Trophoblast cell (in vitro differentiated cells and primary cell): Measurements from ENCODE around the gene MYO7B.
A peak's percentile ranks its signal among the peaks of the same experiment; 100 is the strongest.

Experiments
- DNase-seq, 2 donors: peaks; one replicate each; pipeline ENCODE4 v3.0.0-alpha.2; 2016
- H2AFZ ChIP-seq: 2 replicates; pipeline ENCODE4 v1.6.1; 2013; ENCODE audit warnings: low read length, moderate library complexity, mild to moderate bottlenecking; ENCODE audit not compliant: insufficient read depth, poor library complexity
- H2AK5ac ChIP-seq: 2 replicates; pipeline ENCODE4 v1.6.1; 2013; ENCODE audit warnings: mild to moderate bottlenecking, low read length
- H2BK120ac ChIP-seq: 2 replicates; pipeline ENCODE4 v1.6.1; 2013; ENCODE audit warnings: low read length, mild to moderate bottlenecking, moderate library complexity; ENCODE audit not compliant: insufficient read depth, poor library complexity
- H2BK12ac ChIP-seq: 2 replicates; pipeline ENCODE4 v1.6.1; 2013; ENCODE audit warnings: mild to moderate bottlenecking, low read length, moderate library complexity
- H2BK5ac ChIP-seq: 2 replicates; pipeline ENCODE4 v1.6.1; 2013; ENCODE audit warnings: low read length, low read depth, moderate library complexity, mild to moderate bottlenecking; ENCODE audit not compliant: poor library complexity
- H3K14ac ChIP-seq: 2 replicates; pipeline ENCODE4 v1.6.1; 2013; ENCODE audit warnings: mild to moderate bottlenecking, low read length
- H3K18ac ChIP-seq: 2 replicates; pipeline ENCODE4 v1.6.1; 2013; ENCODE audit warnings: mild to moderate bottlenecking, low read length
- H3K23ac ChIP-seq: 2 replicates; pipeline ENCODE4 v1.6.1; 2013; ENCODE audit warnings: low read length
- H3K27ac ChIP-seq: 2 replicates; pipeline ENCODE4 v1.5.1; 2013; ENCODE audit warnings: low read depth, mild to moderate bottlenecking, inconsistent platforms, low read length, moderate library complexity
- H3K27me3 ChIP-seq: 2 replicates; pipeline ENCODE4 v1.6.1; 2013; ENCODE audit warnings: inconsistent platforms, mild to moderate bottlenecking, low read length, moderate library complexity; ENCODE audit not compliant: insufficient read depth
- H3K36me3 ChIP-seq, 2 experiments: 1 replicate in 1 of 2; 2 replicates in 1 of 2; pipeline ENCODE4 v1.6.1; 2013; ENCODE audit warnings: low read length in 2 of 2, mild to moderate bottlenecking in 2 of 2, moderate library complexity in 1 of 2; ENCODE audit not compliant: insufficient read depth in 2 of 2, control insufficient read depth in 1 of 2
- H3K4ac ChIP-seq: 2 replicates; pipeline ENCODE4 v1.6.1; 2013; ENCODE audit warnings: low read depth, mild to moderate bottlenecking, low read length, moderate library complexity
- H3K4me1 ChIP-seq, 2 experiments: 1 replicate in 1 of 2; 2 replicates in 1 of 2; pipeline ENCODE4 v1.6.1; 2013; ENCODE audit warnings: low read length in 2 of 2, mild to moderate bottlenecking in 2 of 2, moderate library complexity in 1 of 2; ENCODE audit not compliant: insufficient read depth in 2 of 2, control insufficient read depth in 1 of 2
- H3K4me2 ChIP-seq: 2 replicates; pipeline ENCODE4 v1.6.1; 2013; ENCODE audit warnings: inconsistent platforms, mild to moderate bottlenecking, low read length, moderate library complexity
- H3K4me3 ChIP-seq: 2 replicates; pipeline ENCODE4 v1.5.1; 2013; ENCODE audit warnings: mild to moderate bottlenecking, low read depth, low read length, inconsistent platforms
- H3K79me1 ChIP-seq: one replicate; pipeline ENCODE4 v1.6.1; 2013; ENCODE audit warnings: low read length
- H3K79me2 ChIP-seq: 2 replicates; pipeline ENCODE4 v1.6.1; 2013; ENCODE audit warnings: low read length, mild to moderate bottlenecking; ENCODE audit not compliant: control insufficient read depth, insufficient read depth, poor library complexity
- H3K9ac ChIP-seq: 2 replicates; pipeline ENCODE4 v1.6.1; 2013; ENCODE audit warnings: mild to moderate bottlenecking, low read length
- H3K9me3 ChIP-seq: 2 replicates; pipeline ENCODE4 v1.6.1; 2013; ENCODE audit warnings: low read depth, mild to moderate bottlenecking, control low read depth, inconsistent platforms, low read length; ENCODE audit not compliant: insufficient read depth
- H4K12ac ChIP-seq: 2 replicates; pipeline ENCODE4 v1.6.1; 2013; ENCODE audit warnings: low read depth, mild to moderate bottlenecking, low read length, moderate library complexity
- H4K8ac ChIP-seq: 2 replicates; pipeline ENCODE4 v1.6.1; 2013; ENCODE audit warnings: low read depth, mild to moderate bottlenecking, low read length, moderate library complexity
- H4K91ac ChIP-seq: one replicate; pipeline ENCODE4 v1.6.1; 2013; ENCODE audit warnings: low read depth, mild to moderate bottlenecking, low read length, moderate library complexity
- WGBS: extraction: QIAGEN DNeasy Blood & Tissue Kit; methylation state at CpG from one replicate; pipeline ENCODE4 v1.1.7; 2013; ENCODE audit warnings: missing lambda C conversion rate; ENCODE audit not compliant: insufficient read length, insufficient coverage; ENCODE audit errors: extremely low coverage; 5-methylcytosine and 5-hydroxymethylcytosine counted together

The MYO7B gene

DNA sequence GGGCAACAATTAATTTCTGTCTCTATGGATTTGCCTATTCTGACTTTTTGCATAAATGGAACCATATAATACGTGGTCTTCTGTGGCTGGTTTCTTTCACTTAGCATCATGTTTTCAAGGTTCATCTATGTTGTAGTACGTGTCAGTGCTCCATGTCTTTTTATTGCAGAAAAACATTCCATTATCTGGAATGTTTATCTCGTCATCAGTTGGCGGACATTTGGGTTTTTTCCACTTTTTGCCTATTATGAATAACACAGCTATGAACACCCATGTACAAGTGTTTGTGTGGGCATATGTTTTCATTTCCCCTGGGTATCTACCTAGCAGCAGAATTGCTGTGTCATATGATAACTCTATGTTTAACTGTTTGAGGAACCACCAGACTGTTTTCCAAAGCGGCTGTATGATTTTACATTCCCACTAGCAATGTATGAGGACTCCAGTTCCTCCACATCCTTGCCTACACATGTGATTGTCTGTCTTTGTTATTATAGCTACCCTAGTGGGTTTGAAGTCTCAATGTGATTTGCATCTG is 49.9 kb downstream of the MYO7B start:
- no peak overlapping the region for H3K27ac ChIP-seq
- H3K27me3 ChIP-seq, result no peaks in the 10 kb centered on the region
- H3K9me3 ChIP-seq, result peaks cover 5% of the 10 kb centered on the region
- H2BK12ac ChIP-seq, result no peak overlapping the region
- no peak overlapping the region for H4K12ac ChIP-seq
- no peak overlapping the region for H2AK5ac ChIP-seq
- no peak overlapping the region for H3K23ac ChIP-seq
- H3K79me2 ChIP-seq, result no peaks in the 10 kb centered on the region
- no peaks in the 10 kb centered on the region for H3K36me3 ChIP-seq
- no peak overlapping the region for H3K14ac ChIP-seq
- DNase-seq, result peak; percentile 48 to 86
- no peak overlapping the region for H3K4ac ChIP-seq
- H3K4me2 ChIP-seq, result no peak overlapping the region
- H3K4me1 ChIP-seq, result no peaks in the 10 kb centered on the region
- H2BK5ac ChIP-seq, result no peak overlapping the region
- no peaks in the 10 kb centered on the region for H3K79me1 ChIP-seq
- no peak overlapping the region for H4K8ac ChIP-seq
- WGBS, result no CpG with 5 or more reads among the region's 5 CpGs
- no peak overlapping the region for H3K18ac ChIP-seq
- H2AFZ ChIP-seq, result no peak overlapping the region
- no peak overlapping the region for H3K9ac ChIP-seq
- H4K91ac ChIP-seq, result no peak overlapping the region
- H2BK120ac ChIP-seq, result no peak overlapping the region
- H3K4me3 ChIP-seq, result no peak overlapping the region

DNA sequence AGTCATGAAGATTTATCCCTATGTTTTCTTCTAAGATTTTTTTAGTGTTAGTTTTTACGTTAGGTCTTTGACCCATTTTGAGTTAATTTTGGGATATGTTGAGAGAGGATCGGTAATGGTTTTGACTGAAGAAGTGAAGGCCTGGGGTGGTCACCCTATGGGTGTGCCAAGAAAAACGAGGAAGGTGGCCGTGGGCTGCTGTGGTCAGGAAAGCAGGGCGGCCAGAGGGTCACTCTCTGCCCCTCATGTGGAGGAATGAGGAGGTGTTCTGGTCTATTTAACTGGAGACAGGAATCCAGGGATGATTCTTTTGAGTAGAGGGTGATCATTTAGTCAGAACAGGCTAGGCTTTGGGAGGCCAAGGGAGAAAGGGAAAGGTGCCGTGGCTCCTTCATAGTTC is 50.7 kb downstream of the MYO7B start:
- 100% methylated on average over 2 of the region's 6 CpGs for WGBS
- no peak overlapping the region for H3K4me3 ChIP-seq
- no peak overlapping the region for H4K91ac ChIP-seq
- no peak overlapping the region for H3K18ac ChIP-seq
- no peak overlapping the region for H2BK12ac ChIP-seq
- no peak overlapping the region for H3K23ac ChIP-seq
- peaks cover 5% of the 10 kb centered on the region for H3K9me3 ChIP-seq
- H4K12ac ChIP-seq, result no peak overlapping the region
- H2AFZ ChIP-seq, result no peak overlapping the region
- H3K4ac ChIP-seq, result no peak overlapping the region
- no peak overlapping the region for H4K8ac ChIP-seq
- no peaks in the 10 kb centered on the region for H3K4me1 ChIP-seq
- no peaks in the 10 kb centered on the region for H3K79me2 ChIP-seq
- no peak overlapping the region for H2BK5ac ChIP-seq
- no peak overlapping the region for H2BK120ac ChIP-seq
- no peak overlapping the region for H3K9ac ChIP-seq
- no peak overlapping the region for H3K14ac ChIP-seq
- H3K27me3 ChIP-seq, result no peaks in the 10 kb centered on the region
- no peak overlapping the region for H3K27ac ChIP-seq
- no peaks in the 10 kb centered on the region for H3K79me1 ChIP-seq
- no peaks in the 10 kb centered on the region for H3K36me3 ChIP-seq
- no peak overlapping the region for H3K4me2 ChIP-seq
- DNase-seq, result no peak
- no peak overlapping the region for H2AK5ac ChIP-seq

GRCh38 chr2:127586746-127587295 is 51.3 kb downstream of the MYO7B start:
- no peaks in the 10 kb centered on the region for H3K36me3 ChIP-seq
- no peak overlapping the region for H2BK120ac ChIP-seq
- H2AFZ ChIP-seq, result no peak overlapping the region
- peaks cover 5% of the 10 kb centered on the region for H3K9me3 ChIP-seq
- no peak overlapping the region for H3K23ac ChIP-seq
- H3K27ac ChIP-seq, result no peak overlapping the region
- no peak overlapping the region for H2BK5ac ChIP-seq
- no peak overlapping the region for H2BK12ac ChIP-seq
- no peaks in the 10 kb centered on the region for H3K27me3 ChIP-seq
- no peak overlapping the region for H3K14ac ChIP-seq
- H4K91ac ChIP-seq, result no peak overlapping the region
- no peak for DNase-seq
- no CpG with 5 or more reads among the region's 4 CpGs for WGBS
- no peak overlapping the region for H3K4me3 ChIP-seq
- H3K4me1 ChIP-seq, result no peaks in the 10 kb centered on the region
- H3K4me2 ChIP-seq, result no peak overlapping the region
- H3K79me1 ChIP-seq, result no peaks in the 10 kb centered on the region
- H3K18ac ChIP-seq, result no peak overlapping the region
- H4K12ac ChIP-seq, result no peak overlapping the region
- no peak overlapping the region for H3K4ac ChIP-seq
- H3K9ac ChIP-seq, result no peak overlapping the region
- H2AK5ac ChIP-seq, result no peak overlapping the region
- H3K79me2 ChIP-seq, result no peaks in the 10 kb centered on the region
- no peak overlapping the region for H4K8ac ChIP-seq

DNA sequence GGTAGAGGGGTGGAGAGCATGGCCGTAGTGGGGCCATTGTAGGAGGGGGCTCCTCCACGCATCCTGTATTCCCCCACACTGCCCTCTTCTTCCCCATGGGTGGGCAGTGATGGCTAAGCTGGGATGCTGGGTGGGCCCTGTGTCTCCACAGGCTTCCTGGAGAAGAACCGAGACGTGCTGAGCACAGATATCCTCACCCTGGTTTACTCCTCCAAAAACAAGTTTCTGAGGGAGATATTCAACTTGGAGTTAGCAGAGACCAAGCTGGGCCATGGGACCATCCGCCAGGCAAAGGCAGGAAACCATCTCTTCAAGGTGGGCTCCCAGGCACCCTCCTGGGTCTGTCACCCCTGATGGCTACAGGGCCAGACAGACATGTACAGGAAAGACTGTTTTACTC is 52.8 kb downstream of the MYO7B start:
- no peak overlapping the region for H3K4me2 ChIP-seq
- DNase-seq, result no peak
- no peak overlapping the region for H3K9ac ChIP-seq
- H3K9me3 ChIP-seq, result peaks cover 5% of the 10 kb centered on the region
- H3K27ac ChIP-seq, result no peak overlapping the region
- no peak overlapping the region for H2BK120ac ChIP-seq
- H3K36me3 ChIP-seq, result no peaks in the 10 kb centered on the region
- H4K91ac ChIP-seq, result no peak overlapping the region
- H4K12ac ChIP-seq, result no peak overlapping the region
- no CpG with 5 or more reads among the region's 5 CpGs for WGBS
- no peak overlapping the region for H4K8ac ChIP-seq
- no peaks in the 10 kb centered on the region for H3K27me3 ChIP-seq
- H3K4ac ChIP-seq, result no peak overlapping the region
- no peak overlapping the region for H3K18ac ChIP-seq
- H2BK5ac ChIP-seq, result no peak overlapping the region
- H3K4me1 ChIP-seq, result no peaks in the 10 kb centered on the region
- no peak overlapping the region for H2AK5ac ChIP-seq
- no peaks in the 10 kb centered on the region for H3K79me2 ChIP-seq
- no peak overlapping the region for H3K4me3 ChIP-seq
- no peak overlapping the region for H2AFZ ChIP-seq
- H3K23ac ChIP-seq, result no peak overlapping the region
- H3K14ac ChIP-seq, result no peak overlapping the region
- H2BK12ac ChIP-seq, result no peak overlapping the region
- no peaks in the 10 kb centered on the region for H3K79me1 ChIP-seq
